GM19240 (cell line): ENCODE results near the gene RABGAP1L.
"Not testable (repeated sequence)": the region's sequence is repeated elsewhere in the genome, so short reads cannot be mapped to it uniquely, and the experiment has no call there.

ENCODE experiments used
- DNase-seq: peaks from one replicate; pipeline ENCODE4 v3.0.0; 2011; ENCODE audit warnings: low spot score; ENCODE audit not compliant: insufficient read length

Gene RABGAP1L

DNA sequence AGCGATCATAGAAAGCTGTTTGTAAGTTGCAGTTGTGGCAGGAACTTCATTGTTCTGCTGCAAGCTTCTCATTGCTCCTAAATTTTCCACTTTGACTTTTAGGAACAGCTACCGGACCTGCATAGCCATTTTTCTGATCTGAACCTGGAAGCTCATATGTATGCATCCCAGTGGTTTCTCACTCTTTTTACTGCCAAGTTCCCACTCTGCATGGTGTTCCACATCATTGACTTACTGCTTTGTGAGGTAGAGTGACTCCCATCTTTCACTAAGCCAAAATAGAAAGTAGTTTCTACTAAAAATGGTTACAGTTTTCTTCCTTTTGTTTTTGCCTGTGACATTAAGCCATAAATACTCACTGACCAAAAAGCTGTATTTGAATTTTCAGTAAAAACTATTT is 542.7 kb downstream of the RABGAP1L start:
- no peak for DNase-seq

DNA sequence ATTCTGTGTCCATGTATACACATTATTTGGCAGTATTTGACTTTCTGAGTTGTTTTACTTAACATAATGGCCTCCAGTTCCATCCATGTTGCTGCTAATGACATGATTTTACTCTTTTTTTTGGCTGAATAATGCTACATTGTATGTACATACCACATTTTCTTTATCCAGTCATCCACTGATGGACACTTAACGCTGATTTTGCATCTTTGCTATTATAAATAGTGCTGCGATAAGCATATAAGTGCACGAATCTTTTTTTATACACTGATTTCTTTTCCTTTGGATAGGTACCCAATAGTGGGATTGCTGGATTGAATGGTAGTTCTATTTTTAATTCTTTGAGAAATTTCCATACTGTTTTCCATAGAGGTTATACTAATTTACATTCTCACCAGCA is 544.0 kb downstream of the RABGAP1L start:
- DNase-seq: no peak

DNA sequence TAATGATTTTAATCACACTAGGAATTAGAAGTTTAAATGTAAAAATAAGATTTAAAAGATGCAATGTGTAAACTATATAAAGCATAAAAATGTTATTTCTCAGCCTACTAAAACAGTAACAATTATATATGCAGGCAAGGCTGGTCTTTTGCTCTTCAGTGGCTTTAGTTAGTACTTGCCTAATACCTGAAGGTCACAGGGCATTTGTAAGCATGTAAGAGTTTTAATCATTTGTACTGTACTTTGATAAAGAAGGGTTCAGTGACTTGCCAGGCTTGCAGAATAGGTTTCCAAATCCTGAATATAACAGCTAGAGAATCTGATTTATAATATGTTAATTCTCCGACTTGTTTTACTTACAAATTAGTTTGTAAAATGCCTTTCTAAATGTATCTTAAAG is 545.0 kb downstream of the RABGAP1L start:
- no peak for DNase-seq

DNA sequence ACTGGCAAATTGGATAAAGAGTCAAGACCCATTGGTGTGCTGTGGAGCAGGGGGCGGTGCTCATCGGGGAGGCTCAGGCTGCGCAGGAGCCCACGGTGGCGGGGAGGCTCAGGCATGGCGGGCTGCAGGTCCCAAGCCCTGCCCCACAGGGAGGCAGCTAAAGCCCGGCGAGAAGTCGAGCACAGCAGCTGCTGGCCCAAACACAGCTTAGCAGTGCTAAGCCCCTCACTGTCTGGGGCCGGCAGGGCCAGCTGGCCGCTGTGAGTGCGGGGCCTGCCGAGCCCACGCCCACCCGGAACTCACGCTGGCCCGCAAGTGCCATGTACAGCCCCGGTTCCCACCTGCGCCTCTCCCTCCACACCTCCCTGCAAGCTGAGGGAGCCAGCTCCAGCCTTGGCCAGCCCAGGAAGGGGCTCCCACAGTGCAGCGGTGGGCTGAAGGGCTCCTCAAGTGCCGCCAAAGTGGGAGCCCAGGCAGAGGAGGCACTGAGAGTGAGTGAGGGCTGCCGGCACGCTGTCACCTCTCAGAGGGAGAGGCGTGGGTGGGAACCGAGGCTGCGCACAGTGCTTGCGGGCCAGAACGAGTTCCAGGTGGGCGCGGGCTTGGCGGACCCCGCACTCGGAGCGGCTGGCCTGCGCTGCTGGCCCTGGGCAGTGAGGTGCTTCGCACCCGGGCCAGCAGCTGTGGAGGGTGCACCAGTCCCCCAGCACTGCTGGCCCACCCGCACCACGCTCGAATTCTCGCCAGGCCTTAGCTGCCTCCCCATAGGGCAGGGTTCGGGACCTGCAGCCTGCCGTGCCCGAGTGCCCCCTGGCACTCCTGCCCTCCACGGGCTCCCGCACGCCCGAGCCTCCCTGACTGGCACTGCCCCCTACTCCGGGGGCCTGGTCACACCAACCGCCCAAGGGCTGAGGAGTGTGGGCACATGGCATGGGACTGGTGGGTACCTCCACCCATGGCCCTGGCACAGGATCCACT is 551.8 kb downstream of the RABGAP1L start:
- no peak for DNase-seq

DNA sequence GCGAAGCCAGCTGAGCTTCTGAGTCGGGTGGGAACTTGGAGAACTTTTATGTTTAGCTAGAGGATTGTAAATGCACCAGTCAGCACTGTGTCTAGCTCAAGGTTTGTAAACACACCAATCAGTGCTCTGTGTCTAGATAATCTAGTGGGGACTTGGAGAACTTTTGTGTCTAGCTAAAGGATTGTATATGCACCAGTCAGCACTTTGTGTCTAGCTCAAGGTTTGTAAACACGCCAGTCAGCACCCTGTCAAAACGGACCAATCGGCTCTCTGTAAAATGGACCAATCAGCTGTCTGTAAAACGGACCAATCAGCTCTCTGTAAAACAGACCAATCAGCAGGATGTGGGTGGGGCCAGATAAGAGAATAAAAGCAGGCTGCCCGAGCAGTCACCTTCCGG is 552.5 kb downstream of the RABGAP1L start:
- DNase-seq: not testable (repeated sequence)

DNA sequence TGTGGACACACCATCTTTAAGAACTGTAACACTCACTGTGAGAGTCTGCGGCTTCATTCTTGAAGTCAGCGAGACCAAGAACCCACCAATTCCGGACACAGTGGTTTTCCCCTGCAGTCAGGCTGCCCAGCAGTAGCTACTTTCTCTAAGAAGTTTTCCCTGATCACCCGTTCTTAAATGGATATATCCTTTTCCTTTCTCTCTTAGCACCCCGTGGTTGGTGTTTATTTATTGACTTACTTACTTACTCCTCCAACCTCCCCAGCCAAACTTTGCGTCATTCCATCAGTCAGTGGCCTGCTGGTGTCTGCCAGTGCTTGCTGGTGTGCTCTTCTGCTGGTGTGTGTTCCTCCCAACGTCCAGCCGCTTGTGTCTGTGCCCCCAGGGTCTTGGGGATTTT is 553.2 kb downstream of the RABGAP1L start:
- DNase-seq: no peak

DNA sequence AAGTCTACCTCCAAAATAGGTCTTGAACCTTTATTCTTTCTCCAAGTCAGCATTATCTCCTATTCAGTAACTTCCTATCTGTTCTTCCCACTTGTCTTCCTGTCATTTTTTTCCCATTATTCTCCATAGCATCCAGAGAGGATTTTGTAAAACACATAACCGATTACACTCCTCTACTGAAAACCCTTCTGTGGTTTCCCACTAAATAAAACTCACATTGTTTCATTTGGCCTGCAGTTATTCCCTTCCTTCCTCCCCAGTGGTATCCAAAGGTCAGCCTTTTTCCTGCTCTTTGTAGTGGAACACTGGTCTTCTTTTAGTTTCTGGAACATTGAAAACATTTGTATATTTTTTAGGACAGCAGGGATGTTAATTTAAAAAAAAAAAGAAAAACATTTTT is 554.5 kb downstream of the RABGAP1L start:
- DNase-seq: no peak

DNA sequence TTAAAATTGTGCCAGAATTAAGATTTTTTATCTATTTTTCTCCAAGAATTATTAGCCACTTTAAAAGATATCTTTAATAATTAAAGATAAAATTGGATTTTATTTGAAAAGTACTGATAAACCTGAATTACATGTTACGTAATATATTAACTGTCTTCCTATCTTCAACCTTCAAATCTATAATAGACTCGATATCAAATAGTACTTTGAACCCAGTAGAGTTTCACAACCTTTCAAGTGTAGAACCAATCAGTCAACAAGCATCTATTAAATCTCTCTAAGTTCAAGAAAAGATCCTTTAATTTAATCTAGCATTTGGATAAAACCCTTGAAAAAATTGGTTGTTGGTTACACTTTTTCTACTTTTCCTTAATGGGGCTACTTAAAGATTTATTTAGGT is 559.9 kb downstream of the RABGAP1L start:
- DNase-seq: no peak

DNA sequence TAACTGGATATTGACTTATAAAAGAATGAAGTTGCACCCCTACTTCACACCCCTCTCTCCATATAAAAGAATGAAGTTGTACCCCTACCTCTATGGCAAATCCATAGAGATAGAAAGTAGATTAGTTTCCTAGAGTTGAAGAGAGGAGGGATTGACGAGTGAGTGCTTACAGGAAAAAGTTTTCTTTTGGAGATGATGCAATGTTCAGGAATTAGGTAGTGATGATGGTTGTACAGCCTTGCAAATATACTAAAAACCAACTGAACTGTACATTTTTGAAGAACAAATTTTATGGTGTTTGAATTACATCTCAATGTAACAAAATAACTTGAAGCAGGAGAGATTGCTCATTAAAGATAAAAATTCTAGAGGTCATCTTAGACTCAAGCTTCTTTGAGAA is 561.3 kb downstream of the RABGAP1L start:
- no peak for DNase-seq

DNA sequence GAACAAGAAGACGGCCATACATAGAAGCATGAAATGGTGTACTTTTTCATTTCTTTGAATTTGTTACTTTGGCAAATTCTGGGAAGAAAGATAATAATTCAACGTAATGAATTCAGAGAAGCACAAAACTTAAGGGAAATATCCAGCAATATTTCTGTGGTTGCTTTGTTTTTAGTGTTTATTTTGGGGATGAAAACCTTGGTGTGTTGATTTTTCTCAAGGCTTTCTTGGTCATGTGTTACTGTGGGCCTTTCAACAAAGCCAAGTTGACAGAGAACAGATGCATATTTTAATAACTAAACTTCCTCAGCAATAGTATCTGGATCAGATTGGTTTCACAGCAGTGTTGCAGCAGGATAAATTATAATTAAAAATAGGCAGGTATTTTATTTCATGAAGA is 561.9 kb downstream of the RABGAP1L start:
- no peak for DNase-seq

DNA sequence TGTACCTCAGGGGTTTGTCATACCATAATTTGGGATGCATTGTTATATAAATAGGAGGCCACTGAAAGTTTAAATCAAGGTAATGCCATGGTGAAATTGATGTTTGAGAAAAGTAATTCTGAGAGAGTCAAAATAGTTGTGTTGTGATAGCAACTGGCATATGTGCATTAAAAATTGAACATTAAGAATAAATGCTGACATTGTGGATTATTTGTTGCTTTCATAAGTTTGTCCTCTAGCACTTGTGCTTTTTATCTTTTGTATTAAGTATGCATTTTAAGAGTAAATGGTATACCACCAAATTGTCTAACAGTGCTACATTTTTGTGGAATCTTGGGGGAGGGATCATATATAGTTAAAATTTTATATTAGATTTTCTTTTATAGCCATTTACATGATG is 564.5 kb downstream of the RABGAP1L start:
- no peak for DNase-seq

DNA sequence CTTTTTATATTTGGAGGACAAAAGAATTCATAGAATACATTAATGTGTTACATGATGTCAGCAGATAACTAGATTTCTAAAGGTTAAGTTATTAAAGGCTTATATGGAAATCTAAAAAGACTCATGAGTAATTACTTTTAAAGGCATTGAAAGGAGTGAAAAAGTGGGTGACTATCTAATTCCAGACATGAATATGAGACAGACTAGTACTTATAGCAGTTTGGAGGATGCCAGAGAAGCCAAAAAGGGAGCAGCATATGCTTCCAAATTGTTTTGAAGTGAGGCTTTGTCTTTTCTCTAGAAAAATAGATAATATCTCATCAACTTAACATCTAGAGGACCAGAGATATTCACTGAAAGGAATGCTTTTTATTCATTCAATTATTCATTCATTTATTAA is 564.9 kb downstream of the RABGAP1L start:
- DNase-seq: no peak

DNA sequence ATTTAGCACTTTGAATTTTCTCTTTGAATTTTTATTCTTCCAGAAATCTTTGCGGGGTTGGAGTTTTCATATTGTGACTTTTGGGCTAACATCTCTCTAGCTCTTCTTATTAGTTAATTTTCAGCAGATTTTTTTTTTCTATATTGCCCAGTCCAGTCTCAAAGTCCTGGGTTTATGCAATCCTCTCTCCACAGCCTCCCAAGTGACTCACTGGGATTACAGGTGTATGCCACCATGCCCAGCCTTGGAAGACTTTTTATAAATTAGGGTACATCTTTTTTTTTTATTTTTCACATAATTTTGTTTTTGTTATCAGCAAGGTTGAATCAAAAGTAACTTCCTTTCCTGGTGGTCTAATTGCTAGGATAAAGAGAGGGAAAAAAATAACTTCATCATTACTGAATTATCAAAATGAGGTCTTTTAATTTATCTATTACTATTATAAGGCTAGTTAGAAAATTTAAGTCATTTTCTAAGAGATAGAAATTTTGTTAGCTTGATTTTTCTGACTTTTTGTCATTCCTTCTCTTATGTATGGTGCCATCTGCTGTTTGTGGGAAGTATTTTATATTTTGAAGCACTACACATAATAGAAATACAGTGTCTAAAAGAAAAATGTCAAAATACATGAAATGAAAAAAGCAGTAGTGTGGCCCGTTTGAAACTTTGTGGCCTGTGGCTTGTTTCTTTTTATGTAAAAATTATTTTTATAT is 567.0 kb downstream of the RABGAP1L start:
- no peak for DNase-seq

DNA sequence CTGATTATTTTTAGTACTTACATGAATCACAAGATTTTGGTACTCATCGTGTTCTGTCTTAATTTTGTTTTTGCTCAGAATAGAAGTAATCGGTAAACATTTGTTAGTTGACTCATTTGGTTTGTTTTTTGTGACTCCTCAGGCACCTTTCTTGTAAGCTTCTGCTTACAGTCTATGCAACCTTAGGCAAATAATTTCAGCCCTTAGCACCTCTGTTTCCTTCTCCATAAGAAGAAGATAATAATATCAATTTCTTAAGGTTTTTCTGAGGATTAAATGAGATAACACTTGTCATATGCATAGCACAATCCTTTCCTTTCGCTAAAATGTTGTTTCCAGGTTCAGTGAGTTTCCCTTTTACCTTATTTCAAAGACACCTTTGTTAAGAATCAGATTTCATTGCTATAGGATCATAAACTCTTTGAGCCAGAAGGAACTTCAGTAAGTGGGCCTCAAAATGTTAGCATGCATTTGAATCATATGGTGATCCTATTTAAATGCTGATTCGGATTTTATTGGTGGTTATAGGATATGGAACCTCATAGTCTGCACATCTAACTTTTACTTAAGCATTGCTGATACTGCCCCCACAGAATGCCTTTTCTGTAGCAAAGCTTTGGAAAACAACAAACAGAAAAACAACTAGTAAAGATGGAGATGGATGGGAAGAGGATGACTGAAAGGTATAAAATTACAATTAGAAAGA is 567.7 kb downstream of the RABGAP1L start:
- DNase-seq: no peak

DNA sequence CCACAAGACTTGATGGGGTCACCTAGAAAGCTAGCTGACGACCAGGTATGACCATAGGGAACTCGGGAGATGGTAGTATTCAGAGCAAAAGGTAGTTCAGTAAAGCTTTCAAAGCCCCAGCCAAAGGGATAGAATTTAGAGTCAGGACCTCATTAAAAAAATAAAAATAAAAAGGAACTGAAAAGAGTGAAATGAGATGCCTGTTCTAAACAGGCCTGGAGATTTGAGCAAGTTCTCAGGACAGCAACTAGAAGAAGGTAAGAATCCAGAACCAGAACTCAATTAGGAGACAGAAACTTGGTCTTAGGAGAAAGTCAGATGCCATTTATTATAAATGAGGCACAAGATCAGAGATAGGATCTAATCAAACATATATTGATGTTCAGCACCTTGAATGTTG is 575.0 kb downstream of the RABGAP1L start:
- DNase-seq: no peak

DNA sequence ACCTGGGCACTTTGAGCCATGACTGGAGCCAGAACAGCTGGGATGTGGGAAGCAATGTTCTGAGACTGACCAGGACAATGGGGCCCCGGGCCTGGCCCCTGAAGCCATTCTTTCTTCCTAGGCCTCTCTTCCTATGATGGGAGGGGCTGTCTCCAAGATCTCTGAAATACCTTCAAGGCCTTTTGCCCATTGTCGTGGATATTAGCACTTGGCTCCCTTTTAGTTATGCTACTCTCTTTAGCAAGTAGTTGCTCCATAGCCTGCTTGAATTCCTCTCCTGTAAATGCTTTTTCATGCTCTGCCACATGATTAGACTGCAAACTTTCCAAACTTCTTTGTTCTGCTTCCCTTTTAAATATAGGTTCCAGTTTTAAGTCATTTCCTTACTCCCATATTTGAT is 577.5 kb downstream of the RABGAP1L start:
- DNase-seq: no peak

DNA sequence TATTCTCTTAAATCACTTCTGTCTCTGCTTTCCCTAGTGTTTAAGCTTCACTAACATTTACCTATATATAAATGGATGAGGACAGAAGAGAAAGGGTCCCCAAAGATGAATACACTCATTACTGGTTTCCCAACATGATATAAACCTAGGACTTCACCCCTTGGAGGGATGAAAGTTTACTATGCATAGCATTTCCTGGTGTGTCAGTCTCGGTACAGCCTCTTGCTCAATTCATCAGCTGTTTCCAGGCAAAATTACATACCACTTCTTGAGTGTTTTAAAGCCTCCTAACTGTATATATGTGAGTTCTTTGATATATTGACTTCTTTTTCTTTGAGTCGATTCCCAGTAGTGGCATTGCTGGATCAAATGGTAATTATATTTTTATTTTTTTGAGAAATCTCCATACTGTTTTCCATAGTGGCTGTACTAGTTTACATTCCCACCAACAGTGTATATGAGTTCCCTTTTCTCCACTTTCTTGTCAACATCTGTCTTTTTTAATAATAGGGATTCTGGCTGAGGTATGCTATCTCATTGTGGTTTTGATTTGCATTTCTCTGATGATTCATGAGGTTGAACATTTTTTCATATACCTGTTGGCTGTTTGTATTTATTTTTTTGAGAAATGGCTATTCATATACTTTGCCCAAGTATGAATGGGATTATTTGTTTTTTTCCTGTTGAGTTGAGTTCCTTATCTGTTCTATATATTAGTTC is 581.1 kb downstream of the RABGAP1L start:
- DNase-seq: no peak

DNA sequence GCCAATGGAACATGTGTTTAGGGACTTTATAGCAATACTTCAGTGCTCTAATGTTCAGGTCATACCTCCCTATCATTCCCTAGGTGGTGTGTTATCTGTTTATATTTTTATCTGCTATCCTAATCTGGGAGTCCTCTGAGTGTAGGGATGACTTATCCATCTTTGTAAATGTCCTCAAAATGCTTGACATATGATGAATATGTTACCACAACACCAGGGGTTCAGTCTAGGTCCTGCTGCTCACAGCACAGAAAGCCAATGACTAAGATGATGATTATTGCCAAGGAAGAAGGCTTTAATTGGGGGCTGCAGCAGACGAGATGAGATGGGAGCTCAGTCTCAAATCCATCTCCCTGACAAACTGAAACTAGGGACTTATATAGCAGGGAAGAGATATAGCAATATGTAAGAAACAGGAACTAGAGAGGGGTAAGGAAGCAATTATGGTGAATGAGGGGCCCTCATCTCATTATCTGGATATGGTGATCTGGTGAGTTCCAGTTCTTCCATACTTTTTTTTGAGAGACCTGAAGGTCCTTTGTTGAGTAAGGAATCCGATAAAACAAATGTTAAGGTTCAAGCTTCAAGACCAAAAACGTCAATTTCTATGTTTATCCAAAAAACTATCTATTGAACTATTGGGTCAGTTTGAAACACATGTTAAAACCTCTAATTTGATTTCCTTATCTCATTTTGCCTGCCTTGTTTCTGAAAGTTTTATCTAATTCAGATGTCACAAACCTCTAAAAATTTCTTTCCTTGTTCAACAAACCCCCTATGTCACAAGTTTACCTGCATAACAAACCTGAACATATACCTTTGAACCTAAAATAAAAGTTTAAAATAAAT is 583.7 kb downstream of the RABGAP1L start:
- DNase-seq: no peak

DNA sequence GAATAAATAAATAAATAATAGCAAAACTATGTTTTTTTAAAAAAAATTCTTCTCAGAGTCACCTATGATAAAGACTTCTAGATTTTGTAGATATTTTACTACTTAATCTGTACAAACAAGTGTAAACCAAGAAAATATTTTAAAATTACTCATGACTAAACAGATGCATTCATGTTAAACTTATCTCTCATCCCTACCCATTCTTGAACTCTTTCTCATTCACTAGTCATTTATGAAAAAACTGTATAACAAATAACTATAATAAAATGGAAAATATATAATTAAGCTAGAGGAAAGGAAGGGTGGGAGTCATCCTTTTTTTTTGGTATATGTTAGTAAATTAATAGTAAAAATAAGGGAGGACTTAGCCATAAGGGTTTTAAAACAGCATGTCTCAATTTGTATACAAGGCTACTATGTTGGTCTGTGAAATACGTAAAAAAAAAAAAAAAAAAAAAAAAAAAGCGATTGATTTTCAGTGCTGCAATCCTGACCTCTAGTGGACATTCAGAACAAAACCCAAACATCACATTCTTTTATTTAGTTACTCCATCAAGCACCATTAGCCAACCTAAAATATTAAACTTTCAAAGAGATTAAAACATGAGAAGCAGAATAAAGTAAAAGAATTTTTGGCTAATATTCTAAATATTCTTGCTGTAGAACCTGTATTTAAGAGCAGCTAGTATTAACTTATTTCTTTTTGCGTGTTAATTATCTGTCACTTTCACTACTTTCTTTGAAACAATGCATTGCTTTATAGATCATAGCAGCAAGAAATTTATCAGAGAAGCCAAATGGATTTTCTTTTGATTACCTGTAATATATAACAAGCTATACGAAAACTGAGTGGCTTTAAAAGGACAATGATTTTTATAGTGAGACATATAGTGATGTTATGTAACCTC is 584.6 kb downstream of the RABGAP1L start:
- no peak for DNase-seq
